Measurements from ENCODE around the gene PAK1.

The PAK1 gene

GRCh38 chr11:77421041-77421723 lies 52.7 kb downstream of the PAK1 start:
- H2AFZ ChIP-seq (ENCODE audit: low read depth, low read length), result no peak overlapping the region
- H3K4me3 ChIP-seq (ENCODE audit: low read length), result no peak overlapping the region
- no peaks in the 10 kb centered on the region for H3K9me3 ChIP-seq (ENCODE audit: low read length)
- peaks cover 34% of the 10 kb centered on the region for H3K4me1 ChIP-seq (ENCODE audit: insufficient read depth, low read length)
- no peaks in the 10 kb centered on the region for H3K36me3 ChIP-seq (ENCODE audit: insufficient read depth, low read length)
- H3K27me3 ChIP-seq (ENCODE audit: insufficient read depth, low read length), result no peaks in the 10 kb centered on the region

DNA sequence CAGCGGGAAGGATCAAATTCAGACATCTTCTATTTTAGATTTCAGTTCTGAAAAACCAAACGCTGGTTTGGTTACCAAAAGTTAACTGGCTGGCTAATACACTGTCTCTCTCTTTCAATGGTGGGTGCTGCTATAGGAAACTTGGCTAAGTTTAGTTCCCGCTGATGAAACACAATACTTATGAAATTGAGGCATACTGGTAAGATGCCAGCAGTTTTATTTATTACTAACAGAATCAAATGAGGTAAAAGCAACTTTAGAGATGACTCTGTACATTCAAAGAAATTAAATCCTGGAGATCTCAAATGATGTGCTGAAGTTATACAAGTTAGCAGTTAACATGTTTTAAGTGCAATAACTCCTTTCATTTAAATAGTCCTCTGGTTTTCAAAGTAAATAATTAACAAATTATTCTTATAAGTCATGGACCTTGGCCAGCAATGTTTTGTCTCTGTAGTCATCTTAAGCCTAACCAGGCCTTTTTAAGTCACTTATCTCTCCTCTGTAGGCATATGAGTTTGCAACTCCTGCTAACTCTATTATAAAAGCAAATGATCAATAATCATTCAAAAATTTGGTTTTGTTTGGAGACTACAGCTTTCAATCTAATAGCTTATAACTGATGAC lies 54.8 kb downstream of the PAK1 start:
- Histone ChIP-seq H3K36me3 (ENCODE audit: insufficient read depth, low read length) (no peaks in the 10 kb centered on the region), H3K4me1 (ENCODE audit: insufficient read depth, low read length) (peaks cover 28% of the 10 kb centered on the region), H2AFZ (ENCODE audit: low read depth, low read length) (no peak overlapping the region), H3K27me3 (ENCODE audit: insufficient read depth, low read length) (no peaks in the 10 kb centered on the region), H3K9me3 (ENCODE audit: low read length) (no peaks in the 10 kb centered on the region), H3K4me3 (ENCODE audit: low read length) (no peak overlapping the region)

- Histone ChIP-seq H3K27me3 (ENCODE audit: insufficient read depth, low read length) (no peaks in the 10 kb centered on the region), H3K4me1 (ENCODE audit: insufficient read depth, low read length) (peaks cover 23% of the 10 kb centered on the region), H3K9me3 (ENCODE audit: low read length) (no peaks in the 10 kb centered on the region), H3K4me3 (ENCODE audit: low read length) (no peak overlapping the region), H3K36me3 (ENCODE audit: insufficient read depth, low read length) (no peaks in the 10 kb centered on the region), H2AFZ (ENCODE audit: low read depth, low read length) (no peak overlapping the region)
Measured at GRCh38 chr11:77418155-77418970, 55.5 kb downstream of the PAK1 start.

DNA sequence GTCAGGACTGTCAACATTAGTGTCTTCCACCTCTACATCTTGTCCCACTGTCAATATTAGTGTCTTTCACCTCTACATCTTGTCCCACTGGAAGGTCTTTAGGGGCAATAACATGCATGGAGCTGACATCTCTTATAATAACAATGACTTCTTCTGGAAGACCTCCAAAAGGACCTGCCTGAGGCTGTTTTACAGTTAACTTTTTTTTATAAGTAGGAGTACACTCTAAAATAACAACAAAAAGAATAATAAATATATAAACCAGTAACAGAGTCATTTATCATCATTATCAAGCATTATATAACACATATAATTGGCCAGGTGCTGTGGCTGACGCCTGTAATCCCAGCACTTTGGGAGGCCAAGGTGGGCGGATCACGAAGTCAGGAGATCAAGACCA lies 57.5 kb downstream of the PAK1 start:
- no peak overlapping the region for H2AFZ ChIP-seq (ENCODE audit: low read depth, low read length)
- no peaks in the 10 kb centered on the region for H3K27me3 ChIP-seq (ENCODE audit: insufficient read depth, low read length)
- H3K9me3 ChIP-seq (ENCODE audit: low read length), result no peaks in the 10 kb centered on the region
- no peak overlapping the region for H3K4me3 ChIP-seq (ENCODE audit: low read length)
- peaks cover 18% of the 10 kb centered on the region for H3K4me1 ChIP-seq (ENCODE audit: insufficient read depth, low read length)
- H3K36me3 ChIP-seq (ENCODE audit: insufficient read depth, low read length), result no peaks in the 10 kb centered on the region

- Histone ChIP-seq H3K4me1 (ENCODE audit: insufficient read depth, low read length) (peaks cover 14% of the 10 kb centered on the region), H3K9me3 (ENCODE audit: low read length) (no peaks in the 10 kb centered on the region), H3K27me3 (ENCODE audit: insufficient read depth, low read length) (no peaks in the 10 kb centered on the region), H3K36me3 (ENCODE audit: insufficient read depth, low read length) (no peaks in the 10 kb centered on the region), H2AFZ (ENCODE audit: low read depth, low read length) (no peak overlapping the region), H3K4me3 (ENCODE audit: low read length) (no peak overlapping the region)
Measured at GRCh38 chr11:77413850-77414460, 59.9 kb downstream of the PAK1 start.

DNA sequence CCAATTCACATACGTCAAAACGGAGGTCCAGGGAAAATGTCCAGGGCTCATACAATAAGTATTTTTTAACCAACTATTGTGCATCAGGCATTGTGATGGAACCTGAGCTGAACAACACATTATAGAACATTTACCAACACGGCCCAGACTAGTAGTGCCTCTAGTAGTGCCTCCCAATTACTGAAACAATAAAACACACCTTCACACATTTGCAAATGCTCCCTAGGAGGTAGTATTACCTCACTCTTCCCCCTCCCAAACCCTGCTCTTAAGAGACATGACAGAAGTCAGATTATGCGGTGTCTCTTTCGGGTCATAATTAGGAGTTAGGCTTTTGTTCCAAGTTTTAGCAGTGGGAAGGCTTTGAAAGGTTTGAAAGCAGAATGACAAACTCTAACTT lies 61.1 kb downstream of the PAK1 start:
- no peak overlapping the region for H2AFZ ChIP-seq (ENCODE audit: low read depth, low read length)
- H3K27me3 ChIP-seq (ENCODE audit: insufficient read depth, low read length), result no peaks in the 10 kb centered on the region
- H3K36me3 ChIP-seq (ENCODE audit: insufficient read depth, low read length), result no peaks in the 10 kb centered on the region
- no peak overlapping the region for H3K4me3 ChIP-seq (ENCODE audit: low read length)
- peaks cover 14% of the 10 kb centered on the region for H3K4me1 ChIP-seq (ENCODE audit: insufficient read depth, low read length)
- no peaks in the 10 kb centered on the region for H3K9me3 ChIP-seq (ENCODE audit: low read length)

DNA sequence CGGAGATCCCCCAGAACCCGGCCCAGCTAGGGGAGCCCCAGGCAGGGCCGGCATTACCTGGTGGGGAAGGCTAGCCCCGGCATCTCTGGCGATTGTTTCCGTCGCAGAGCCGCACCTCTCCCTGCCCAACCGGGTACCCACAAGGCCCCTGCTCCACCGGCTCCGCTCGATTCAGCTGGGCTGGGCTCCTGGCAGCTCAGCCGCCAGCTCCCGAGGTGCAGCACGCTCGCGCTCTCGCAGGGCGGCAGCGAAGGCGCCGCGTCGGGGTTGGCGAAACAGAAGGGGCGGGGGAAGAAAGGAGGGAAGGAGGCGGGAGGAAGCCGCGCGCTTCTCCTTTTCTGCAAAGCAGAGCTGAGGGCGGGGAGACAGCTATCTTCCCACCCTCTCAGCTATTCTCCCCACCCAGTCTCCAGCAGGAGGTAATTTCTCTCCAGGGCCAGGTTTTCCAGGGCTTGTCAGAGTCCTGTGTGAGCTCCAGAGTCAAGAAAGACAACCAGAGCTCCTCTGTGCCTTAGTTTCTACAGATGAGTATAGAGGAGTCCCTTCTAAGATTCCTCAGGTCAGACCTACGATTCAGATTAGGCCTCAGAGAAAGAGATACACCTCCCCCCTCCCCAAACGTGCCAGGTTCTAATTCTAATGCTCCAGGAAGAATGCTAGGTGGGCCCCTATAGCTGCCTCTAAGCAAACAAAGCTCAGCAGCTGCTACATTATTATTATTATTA lies 62.0 kb downstream of the PAK1 start:
- Histone ChIP-seq H3K4me3 (ENCODE audit: low read length) (peak overlapping the region; percentile 57), H2AFZ (ENCODE audit: low read depth, low read length) (peak overlapping the region; percentile 18), H3K27me3 (ENCODE audit: insufficient read depth, low read length) (no peaks in the 10 kb centered on the region), H3K9me3 (ENCODE audit: low read length) (no peaks in the 10 kb centered on the region), H3K36me3 (ENCODE audit: insufficient read depth, low read length) (no peaks in the 10 kb centered on the region), H3K4me1 (ENCODE audit: insufficient read depth, low read length) (peaks cover 14% of the 10 kb centered on the region)

DNA sequence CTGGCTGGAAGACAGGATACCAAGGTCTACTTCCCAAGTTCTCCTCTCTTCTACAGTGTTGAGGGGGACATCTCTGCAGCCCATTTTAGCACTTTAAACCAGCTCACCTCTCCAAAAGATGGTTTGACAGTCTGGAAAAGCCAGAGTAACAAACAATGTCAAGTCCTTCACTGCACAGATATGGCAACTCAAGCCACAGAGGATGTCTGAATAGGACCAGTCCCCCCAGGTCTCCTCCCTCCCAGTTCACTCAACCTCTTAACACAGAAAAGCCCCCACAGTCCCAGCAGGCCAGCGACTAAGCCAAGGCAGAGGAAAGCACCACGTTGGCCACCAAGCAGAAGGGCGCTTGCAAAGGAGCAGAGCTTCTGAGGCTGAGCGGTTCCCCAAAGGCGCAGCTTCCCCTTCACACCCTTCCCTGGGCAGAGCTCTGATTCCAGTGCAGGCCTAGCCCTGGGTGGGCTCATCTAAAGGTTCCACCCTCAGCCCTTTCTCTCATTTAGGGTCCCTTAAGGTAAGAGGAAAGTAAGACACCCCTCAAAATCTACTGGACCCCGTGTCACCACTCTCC lies 62.7 kb downstream of the PAK1 start:
- H3K27me3 ChIP-seq (ENCODE audit: insufficient read depth, low read length), result no peaks in the 10 kb centered on the region
- H3K4me3 ChIP-seq (ENCODE audit: low read length), result peak overlapping the region; percentile 57
- H3K9me3 ChIP-seq (ENCODE audit: low read length), result no peaks in the 10 kb centered on the region
- H3K36me3 ChIP-seq (ENCODE audit: insufficient read depth, low read length), result no peaks in the 10 kb centered on the region
- H3K4me1 ChIP-seq (ENCODE audit: insufficient read depth, low read length), result peaks cover 14% of the 10 kb centered on the region
- peak overlapping the region; percentile 18 for H2AFZ ChIP-seq (ENCODE audit: low read depth, low read length)

DNA sequence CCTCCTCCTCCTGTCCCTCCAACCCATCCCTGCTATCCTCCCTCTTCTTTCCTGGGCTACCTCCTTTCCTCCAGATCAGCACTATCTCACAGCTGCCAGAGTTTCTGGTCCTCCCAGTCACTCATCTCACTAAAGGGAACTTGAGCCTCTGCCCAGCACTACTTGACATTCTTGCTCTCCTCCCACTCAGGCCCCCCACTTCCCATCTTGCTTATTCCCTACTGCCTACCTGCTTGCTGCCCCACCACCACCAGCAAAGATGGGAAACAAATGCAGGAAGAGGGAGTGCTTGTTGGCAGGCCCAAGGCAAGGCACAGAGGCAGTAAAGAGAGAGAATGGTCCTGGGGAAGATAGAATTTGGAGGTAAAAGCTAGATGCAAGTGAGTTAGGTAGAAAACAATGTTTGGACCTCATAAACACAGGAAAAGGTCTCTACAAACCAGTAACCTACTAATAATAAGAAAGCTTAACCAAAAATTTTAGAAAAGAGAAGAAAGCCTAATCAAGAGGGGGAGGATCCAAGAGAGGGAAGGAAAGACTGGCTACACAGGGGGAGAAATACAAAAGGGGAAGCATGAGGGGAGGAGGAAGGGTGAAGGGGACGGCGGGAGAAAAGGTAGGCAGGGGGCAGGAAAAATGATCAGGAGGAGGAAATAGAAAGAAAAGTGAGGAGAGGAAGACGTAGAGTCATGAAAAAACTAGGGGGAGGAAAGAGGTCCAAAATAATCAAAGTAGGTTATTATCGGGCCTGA lies 63.6 kb downstream of the PAK1 start:
- no peak overlapping the region for H3K4me3 ChIP-seq (ENCODE audit: low read length)
- no peaks in the 10 kb centered on the region for H3K27me3 ChIP-seq (ENCODE audit: insufficient read depth, low read length)

GRCh38 chr11:77409046-77409445 lies 64.8 kb downstream of the PAK1 start:
- H3K27me3 ChIP-seq (ENCODE audit: insufficient read depth, low read length), result no peaks in the 10 kb centered on the region
- H3K4me1 ChIP-seq (ENCODE audit: insufficient read depth, low read length), result peaks cover 14% of the 10 kb centered on the region
- no peak overlapping the region for H3K4me3 ChIP-seq (ENCODE audit: low read length)
- H2AFZ ChIP-seq (ENCODE audit: low read depth, low read length), result no peak overlapping the region
- no peaks in the 10 kb centered on the region for H3K36me3 ChIP-seq (ENCODE audit: insufficient read depth, low read length)
- no peaks in the 10 kb centered on the region for H3K9me3 ChIP-seq (ENCODE audit: low read length)

More for the DNA sequence above, 63.6 kb downstream of the PAK1 start:
- Histone ChIP-seq H3K9me3 (ENCODE audit: low read length) (no peaks in the 10 kb centered on the region), H3K36me3 (ENCODE audit: insufficient read depth, low read length) (no peaks in the 10 kb centered on the region), H3K4me1 (ENCODE audit: insufficient read depth, low read length) (peaks cover 14% of the 10 kb centered on the region), H2AFZ (ENCODE audit: low read depth, low read length) (no peak overlapping the region)

DNA sequence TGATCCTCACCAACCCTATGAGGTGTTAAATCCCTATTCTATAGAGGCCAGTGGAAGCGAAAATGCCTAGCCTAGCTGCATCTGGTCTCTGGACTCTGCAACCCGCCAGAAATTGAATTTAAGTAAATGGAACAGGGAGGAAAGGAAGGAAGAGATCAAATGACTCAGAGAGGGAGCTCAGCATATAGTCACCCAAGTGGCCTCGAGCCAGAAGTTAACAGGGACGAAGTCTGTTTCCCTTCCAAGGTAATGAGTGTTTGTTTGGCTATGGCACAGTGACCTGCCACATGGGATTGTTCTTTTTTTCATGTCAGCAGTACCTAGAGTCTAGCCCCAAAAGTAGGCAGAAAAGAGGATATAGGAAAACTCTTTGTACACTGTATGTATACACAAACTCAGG lies 66.3 kb downstream of the PAK1 start:
- H3K9me3 ChIP-seq (ENCODE audit: low read length), result no peaks in the 10 kb centered on the region
- H3K4me1 ChIP-seq (ENCODE audit: insufficient read depth, low read length), result peaks cover 14% of the 10 kb centered on the region
- no peak overlapping the region for H3K4me3 ChIP-seq (ENCODE audit: low read length)
- no peak overlapping the region for H2AFZ ChIP-seq (ENCODE audit: low read depth, low read length)
- H3K27me3 ChIP-seq (ENCODE audit: insufficient read depth, low read length), result no peaks in the 10 kb centered on the region
- no peaks in the 10 kb centered on the region for H3K36me3 ChIP-seq (ENCODE audit: insufficient read depth, low read length)

DNA sequence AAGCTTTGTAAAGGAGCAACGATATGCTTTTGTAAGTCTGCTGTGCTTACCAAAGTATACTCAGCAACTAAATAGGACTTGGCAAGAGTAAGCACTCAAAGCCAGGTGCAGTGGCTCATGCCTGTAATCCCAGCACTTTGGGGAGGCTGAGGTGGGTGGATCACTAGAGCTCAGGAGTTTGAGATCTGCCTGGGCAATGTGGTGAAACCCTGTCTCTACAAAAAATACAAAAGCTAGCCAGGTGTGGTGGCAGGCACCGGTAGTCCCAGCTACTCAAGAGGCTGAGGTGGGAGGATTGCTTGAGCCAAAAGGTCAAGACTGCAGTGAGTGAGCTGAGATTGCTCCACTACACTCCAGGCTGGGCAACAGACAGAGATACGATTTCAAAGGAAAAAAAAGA lies 67.5 kb downstream of the PAK1 start:
- no peak overlapping the region for H3K4me3 ChIP-seq (ENCODE audit: low read length)
- H3K4me1 ChIP-seq (ENCODE audit: insufficient read depth, low read length), result peaks cover 6% of the 10 kb centered on the region
- no peaks in the 10 kb centered on the region for H3K36me3 ChIP-seq (ENCODE audit: insufficient read depth, low read length)
- H2AFZ ChIP-seq (ENCODE audit: low read depth, low read length), result no peak overlapping the region
- H3K27me3 ChIP-seq (ENCODE audit: insufficient read depth, low read length), result no peaks in the 10 kb centered on the region
- H3K9me3 ChIP-seq (ENCODE audit: low read length), result no peaks in the 10 kb centered on the region
